Esophagus squamous epithelium (tissue), 5 donors: ENCODE measurements around the gene COG5. TPM values are rescaled to one million over a fixed set of nuclear protein-coding genes. Genes with fewer than 3 reads are reported as not detected.

Experiments used
- DNase-seq: peaks from one replicate; lab custom pipeline; 2025; lab: John Stamatoyannopoulos, UW
- H3K27ac ChIP-seq, 4 donors: fragments of 200-600 bp; sonication (generic); one replicate each; pipeline ENCODE4 v1.5.1; 2016 to 2019; ENCODE audit warnings: mild to moderate bottlenecking in 1 of 4
- H3K27me3 ChIP-seq, 4 donors: fragments of 200-600 bp; sonication (generic); 1 replicate in 3 of 4; 2 replicates in 1 of 4; pipeline versions ENCODE4 v1.5.1 to v1.6.0; 2017 to 2021; ENCODE audit warnings: antibody characterized with exemption in 1 of 4
- H3K36me3 ChIP-seq, 3 donors: fragments of 200-600 bp; sonication (generic); one replicate each; pipeline ENCODE4 v1.5.1; 2016 to 2019
- H3K4me1 ChIP-seq, 3 donors: fragments of 200-600 bp; sonication (generic); one replicate each; pipeline ENCODE4 v1.5.1; 2017 to 2019
- H3K4me3 ChIP-seq, 4 donors: fragments of 200-600 bp; sonication (generic); 1 replicate in 3 of 4; 2 replicates in 1 of 4; pipeline ENCODE4 v1.5.1; 2016 to 2019; ENCODE audit warnings: mild to moderate bottlenecking in 2 of 4, moderate library complexity in 1 of 4
- H3K9me3 ChIP-seq, 3 donors: fragments of 200-600 bp; sonication (generic); one replicate each; pipeline ENCODE4 v1.5.1; 2016 to 2019
- POLR2A ChIP-seq, 4 donors: fragments of 450-650 bp; IDR thresholded peaks; one replicate each; pipeline ENCODE4 v1.6.1; 2017; ENCODE audit warnings: antibody characterized with exemption in 4 of 4, mild to moderate bottlenecking in 4 of 4, moderate library complexity in 3 of 4
- WGBS, 2 donors: methylation state at CpG; one replicate each; pipeline ENCODE4 v1.1.5; 2018; 5-methylcytosine and 5-hydroxymethylcytosine counted together
- intact Hi-C: fragments of 100-400 bp; cut with DNase I; formaldehyde crosslinking; loops from one replicate; pipeline ENCODE4 v1.15.0; 2022
- total RNA-seq, 4 donors: library from RNA; depleted of rRNA; stranded (reverse); fragments of >200 nt; gene quantifications; one replicate each; pipeline ENCODE4 v1.1.0, GENCODE V29; 2016
- TF ChIP-seq, protein P1 (sequence below), 6 experiments: fragments of 450-650 bp in 4 of 6; fragments of 200-600 bp in 2 of 6; sonication (generic) in 2 of 6; IDR thresholded peaks; one replicate each; pipeline ENCODE4 v1.5.1; 2016 to 2019; ENCODE audit warnings: antibody characterized with exemption in 6 of 6, mild to moderate bottlenecking in 4 of 6, moderate library complexity in 4 of 6
- donor health status: DM: yes; HTN: yes; CAD: no.

COG5 gene
- total RNA-seq, 4 donors from 2014 or later = 24.4 to 30.0 (median 27.2) TPM

DNA sequence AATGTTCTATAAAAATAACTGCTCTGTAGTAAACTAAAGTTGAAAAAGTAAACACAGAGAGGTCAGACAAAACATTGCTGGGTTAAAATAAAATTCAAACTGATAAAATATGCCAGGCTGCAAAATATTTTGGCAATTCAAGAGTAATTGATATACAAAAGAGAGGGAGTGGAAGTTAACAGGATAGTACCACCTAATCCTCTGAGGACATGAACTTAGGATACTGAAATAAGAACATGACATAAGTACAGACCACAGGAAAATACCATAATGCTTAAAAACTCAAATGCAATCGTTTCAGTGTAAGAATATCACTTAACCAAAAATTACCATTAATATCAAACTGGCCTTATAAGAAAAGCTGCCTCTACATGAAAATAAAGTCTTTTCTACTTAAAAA lies 131.5 kb downstream of the COG5 start:
- Histone ChIP-seq H3K9me3 (peaks cover 0 to 7% (median 0%) of the 10 kb centered on the region in 3 donors), H3K27ac (no peak overlapping the region), H3K4me3 (no peak overlapping the region), H3K27me3 (no peaks in the 10 kb centered on the region), H3K4me1 (no peaks in the 10 kb centered on the region), H3K36me3 (peaks cover 0 to 2% (median 0%) of the 10 kb centered on the region in 3 donors)
- TF ChIP-seq, protein P1, sequence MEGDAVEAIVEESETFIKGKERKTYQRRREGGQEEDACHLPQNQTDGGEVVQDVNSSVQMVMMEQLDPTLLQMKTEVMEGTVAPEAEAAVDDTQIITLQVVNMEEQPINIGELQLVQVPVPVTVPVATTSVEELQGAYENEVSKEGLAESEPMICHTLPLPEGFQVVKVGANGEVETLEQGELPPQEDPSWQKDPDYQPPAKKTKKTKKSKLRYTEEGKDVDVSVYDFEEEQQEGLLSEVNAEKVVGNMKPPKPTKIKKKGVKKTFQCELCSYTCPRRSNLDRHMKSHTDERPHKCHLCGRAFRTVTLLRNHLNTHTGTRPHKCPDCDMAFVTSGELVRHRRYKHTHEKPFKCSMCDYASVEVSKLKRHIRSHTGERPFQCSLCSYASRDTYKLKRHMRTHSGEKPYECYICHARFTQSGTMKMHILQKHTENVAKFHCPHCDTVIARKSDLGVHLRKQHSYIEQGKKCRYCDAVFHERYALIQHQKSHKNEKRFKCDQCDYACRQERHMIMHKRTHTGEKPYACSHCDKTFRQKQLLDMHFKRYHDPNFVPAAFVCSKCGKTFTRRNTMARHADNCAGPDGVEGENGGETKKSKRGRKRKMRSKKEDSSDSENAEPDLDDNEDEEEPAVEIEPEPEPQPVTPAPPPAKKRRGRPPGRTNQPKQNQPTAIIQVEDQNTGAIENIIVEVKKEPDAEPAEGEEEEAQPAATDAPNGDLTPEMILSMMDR (IDR thresholded peaks at IDR 0.05) = no peak
- TF ChIP-seq POLR2A (IDR thresholded peaks at IDR 0.05) = no peak
- 71% methylated on average over 1 of the region's 1 CpG for WGBS, 2 donors
- intact Hi-C loops = no loop called here
- DNase-seq = no peak

DNA sequence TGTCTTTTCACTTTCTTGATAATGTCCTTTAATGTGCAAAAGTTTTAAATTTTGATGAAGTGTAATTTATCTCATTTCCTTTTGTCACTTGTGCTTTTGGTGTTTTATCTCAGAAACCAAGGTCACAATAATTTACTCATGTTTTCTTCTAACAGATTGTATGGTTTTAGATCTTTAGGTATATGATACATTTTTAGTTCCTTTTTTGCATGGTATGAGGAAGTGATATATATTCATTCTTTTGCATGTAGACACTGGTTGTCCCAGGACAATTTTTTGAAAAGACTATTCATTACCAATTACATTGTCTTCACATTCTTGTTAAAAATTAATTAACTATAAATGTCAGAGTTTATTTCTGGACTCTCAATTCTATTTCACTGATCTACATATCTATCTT lies 133.7 kb downstream of the COG5 start:
- no peak overlapping the region for H3K4me3 ChIP-seq
- no peaks in the 10 kb centered on the region for H3K4me1 ChIP-seq
- H3K27ac ChIP-seq = no peak overlapping the region
- TF ChIP-seq, protein P1 (IDR thresholded peaks at IDR 0.05) = no peak
- TF ChIP-seq POLR2A (IDR thresholded peaks at IDR 0.05) = no peak
- no peaks in the 10 kb centered on the region for H3K27me3 ChIP-seq
- DNase-seq = no peak
- intact Hi-C loops = no loop called here
- peaks cover 0 to 5% (median 0%) of the 10 kb centered on the region in 3 donors for H3K36me3 ChIP-seq
- H3K9me3 ChIP-seq = peaks cover 0 to 7% (median 0%) of the 10 kb centered on the region in 3 donors

DNA sequence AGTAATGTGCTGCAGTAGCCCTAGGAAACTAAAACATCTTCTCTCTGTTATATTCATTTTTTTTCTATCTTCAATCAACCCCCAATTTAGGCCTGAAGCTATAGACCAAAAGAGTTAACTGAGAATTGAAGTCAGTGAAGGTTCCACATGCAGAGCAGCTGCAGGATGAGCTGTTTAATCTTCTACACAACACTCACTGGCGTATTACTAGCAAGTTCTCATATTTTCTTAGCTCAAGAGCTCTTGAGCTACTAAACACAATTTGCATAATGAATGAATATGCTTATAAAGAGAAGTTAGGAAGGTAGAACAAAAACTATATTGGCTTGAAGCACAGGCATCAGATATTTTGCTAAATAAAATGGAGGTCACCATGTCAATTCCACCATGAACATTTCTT lies 135.1 kb downstream of the COG5 start:
- Histone ChIP-seq H3K4me1 (no peaks in the 10 kb centered on the region), H3K9me3 (peaks cover 0 to 6% (median 0%) of the 10 kb centered on the region in 3 donors), H3K36me3 (peaks cover 0 to 5% (median 0%) of the 10 kb centered on the region in 3 donors), H3K27me3 (no peaks in the 10 kb centered on the region), H3K4me3 (no peak overlapping the region), H3K27ac (no peak overlapping the region)
- DNase-seq = no peak
- intact Hi-C loops = no loop called here
- 90 to 100% methylated on average over 1 of the region's 1 CpG for WGBS, 2 donors
- TF ChIP-seq POLR2A (IDR thresholded peaks at IDR 0.05) = no peak
- TF ChIP-seq, protein P1 (IDR thresholded peaks at IDR 0.05) = no peak

DNA sequence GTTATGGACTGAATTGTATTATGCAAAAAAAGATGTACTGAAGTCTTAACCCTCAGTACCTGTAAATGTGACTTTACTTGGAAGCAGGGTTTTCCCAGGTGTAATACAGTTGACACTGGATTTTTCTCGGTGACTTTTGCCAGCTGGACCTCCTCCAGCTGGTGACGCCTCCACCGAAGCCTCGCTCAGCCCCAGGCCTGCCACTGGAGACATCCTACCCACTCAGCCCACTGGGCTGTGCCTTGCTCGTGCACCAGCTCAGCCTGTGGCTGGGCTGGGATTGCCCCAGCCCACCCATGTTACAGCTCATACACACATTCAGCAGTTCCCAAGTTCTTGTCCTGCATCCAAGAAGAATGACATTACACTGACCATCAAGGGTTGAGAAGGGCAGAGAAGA lies 136.3 kb downstream of the COG5 start:
- no peak for DNase-seq
- Histone ChIP-seq H3K36me3 (peaks cover 0 to 5% (median 0%) of the 10 kb centered on the region in 3 donors), H3K27me3 (no peaks in the 10 kb centered on the region), H3K27ac (no peak overlapping the region), H3K4me1 (no peaks in the 10 kb centered on the region), H3K9me3 (no peaks in the 10 kb centered on the region), H3K4me3 (no peak overlapping the region)
- intact Hi-C loops = no loop called here
- TF ChIP-seq POLR2A (IDR thresholded peaks at IDR 0.05) = no peak
- TF ChIP-seq, protein P1 (IDR thresholded peaks at IDR 0.05) = no peak
- WGBS, 2 donors = 60 to 67% methylated on average over 1 to 5 of the region's 5 CpGs

DNA sequence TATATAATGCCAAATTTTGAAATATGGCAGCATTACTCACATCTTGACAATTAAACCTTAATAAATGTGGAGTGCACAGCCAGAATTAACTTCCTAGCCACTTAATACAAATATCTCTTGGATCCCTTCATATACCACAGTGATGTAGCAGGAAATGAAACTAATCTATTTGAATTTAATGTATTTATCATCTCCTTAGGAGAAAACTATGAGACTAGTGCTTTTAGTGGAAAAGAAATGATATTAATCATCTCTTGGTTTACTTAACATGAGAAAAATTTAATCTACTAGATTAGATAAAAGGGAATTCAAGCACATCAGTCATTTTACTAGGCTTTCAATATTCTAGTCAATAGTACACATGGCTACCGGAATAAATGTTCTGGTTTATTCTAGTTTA lies 149.5 kb downstream of the COG5 start:
- Histone ChIP-seq H3K36me3 (peaks cover 0 to 15% (median 0%) of the 10 kb centered on the region in 3 donors), H3K27me3 (no peaks in the 10 kb centered on the region), H3K9me3 (no peaks in the 10 kb centered on the region), H3K4me3 (no peak overlapping the region), H3K27ac (no peak overlapping the region), H3K4me1 (no peaks in the 10 kb centered on the region)
- WGBS, 2 donors = 96 to 100% methylated on average over 1 of the region's 1 CpG
- DNase-seq = no peak
- TF ChIP-seq, protein P1 (IDR thresholded peaks at IDR 0.05) = no peak
- TF ChIP-seq POLR2A (IDR thresholded peaks at IDR 0.05) = no peak
- intact Hi-C loops = no loop called here
